IMR-90 (cell line): ENCODE measurements around the gene RAD52. TPM values are rescaled to one million over a fixed set of nuclear protein-coding genes. Genes with fewer than 3 reads are reported as not detected.
A peak's percentile ranks its signal among the peaks of the same experiment; 100 is the strongest.

Experiments
- ATAC-seq: fragments of 200-7000 bp; cut with Tn5 transposase; 2 replicates; pipeline ENCODE4 v1.9.1; 2020; ENCODE audit warnings: low read depth, mild to moderate bottlenecking, moderate library complexity
- BruUV-seq: library from RNA; stranded (reverse); fragments of 400-500 nt; replicated peaks from 2 replicates; lab custom pipeline; 2021; lab: Mats Ljungman, UMichigan
- CTCF ChIA-PET: fragments of 300-600 bp; formaldehyde crosslinking; extraction: SDS; loops from one replicate; lab custom pipeline; 2021; ENCODE audit warnings: antibody characterized with exemption; lab: Yijun Ruan, JAX
- POLR2A ChIA-PET: fragments of 300-600 bp; sonication (Branson Sonifier 250); formaldehyde crosslinking; loops from one replicate; lab custom pipeline; 2022; ENCODE audit warnings: antibody characterized with exemption; ENCODE audit not compliant: unreplicated experiment; lab: Charles Lee
- DNase-seq: peaks from one replicate; pipeline ENCODE4 v3.0.0; 2013
- H2AFZ ChIP-seq: replicated peaks from 2 replicates; pipeline ENCODE3; 2013; ENCODE audit warnings: low read length, mild to moderate bottlenecking; ENCODE audit not compliant: poor library complexity
- H2AK5ac ChIP-seq: 2 replicates; pipeline ENCODE4 v1.6.1; 2013; ENCODE audit warnings: low read depth, low read length, inconsistent platforms
- H2AK9ac ChIP-seq: replicated peaks from 2 replicates; pipeline ENCODE3; 2013; ENCODE audit warnings: mild to moderate bottlenecking, low read depth, low read length, moderate library complexity; ENCODE audit not compliant: poor library complexity
- H2BK120ac ChIP-seq: 2 replicates; pipeline ENCODE4 v1.6.1; 2013; ENCODE audit warnings: low read depth, low read length, inconsistent platforms
- H2BK15ac ChIP-seq: 3 replicates; pipeline ENCODE4 v1.6.1; 2013; ENCODE audit warnings: low read depth, low read length, inconsistent platforms
- H2BK20ac ChIP-seq: 2 replicates; pipeline ENCODE4 v1.6.1; 2013; ENCODE audit warnings: low read depth, mild to moderate bottlenecking, inconsistent platforms, low read length, moderate library complexity
- H2BK5ac ChIP-seq: 2 replicates; pipeline ENCODE4 v1.6.1; 2013; ENCODE audit warnings: mild to moderate bottlenecking, low read depth, low read length, inconsistent platforms; ENCODE audit not compliant: poor library complexity, severe bottlenecking
- H3K14ac ChIP-seq: replicated peaks from 2 replicates; pipeline ENCODE4 v1.6.1; 2013; ENCODE audit warnings: low read depth, low read length, inconsistent platforms
- H3K18ac ChIP-seq: 2 replicates; pipeline ENCODE4 v1.6.1; 2013; ENCODE audit warnings: low read depth, low read length, control low read depth
- H3K23ac ChIP-seq: 2 replicates; pipeline ENCODE4 v1.6.1; 2013; ENCODE audit warnings: low read depth, low read length, inconsistent platforms
- H3K27ac ChIP-seq: 2 replicates; pipeline ENCODE4 v1.5.1; 2013; ENCODE audit warnings: mild to moderate bottlenecking, control low read depth, low read length; ENCODE audit not compliant: insufficient read depth
- H3K27me3 ChIP-seq: 2 replicates; pipeline ENCODE4 v1.6.1; 2013; ENCODE audit warnings: low read length; ENCODE audit not compliant: control insufficient read depth, insufficient read depth
- H3K36me3 ChIP-seq: 2 replicates; pipeline ENCODE4 v1.6.1; 2013; ENCODE audit warnings: low read length, mixed read lengths; ENCODE audit not compliant: control insufficient read depth, insufficient read depth
- H3K4ac ChIP-seq: 2 replicates; pipeline ENCODE4 v1.6.1; 2013; ENCODE audit warnings: low read depth, low read length, inconsistent platforms
- H3K4me1 ChIP-seq: 2 replicates; pipeline ENCODE4 v1.6.1; 2013; ENCODE audit warnings: low read length, mixed read lengths; ENCODE audit not compliant: control insufficient read depth, insufficient read depth
- H3K4me2 ChIP-seq: 2 replicates; pipeline ENCODE4 v1.6.1; 2013; ENCODE audit warnings: low read depth, mild to moderate bottlenecking, control low read depth, low read length, moderate library complexity
- H3K4me3 ChIP-seq: 2 replicates; pipeline ENCODE4 v1.5.1; 2013; ENCODE audit warnings: low read depth, mild to moderate bottlenecking, control low read depth, low read length, moderate library complexity; ENCODE audit not compliant: insufficient read depth
- H3K56ac ChIP-seq: 2 replicates; pipeline ENCODE4 v1.6.1; 2013; ENCODE audit warnings: low read length, inconsistent platforms; ENCODE audit not compliant: insufficient read depth; ENCODE audit errors: extremely low read depth
- H3K79me1 ChIP-seq, 2 experiments: 2 replicates each; pipeline ENCODE4 v1.6.1; 2013; ENCODE audit warnings: low read length in 2 of 2, inconsistent platforms in 1 of 2, low read depth in 1 of 2
- H3K9ac ChIP-seq: 2 replicates; pipeline ENCODE4 v1.6.1; 2013; ENCODE audit warnings: low read depth, low read length, control low read depth
- H3K9me1 ChIP-seq: 2 replicates; pipeline ENCODE4 v1.6.1; 2013; ENCODE audit warnings: low read length, inconsistent platforms; ENCODE audit not compliant: insufficient read depth
- H3K9me3 ChIP-seq: 2 replicates; pipeline ENCODE4 v1.6.1; 2013; ENCODE audit warnings: low read length; ENCODE audit not compliant: control insufficient read depth, insufficient read depth
- H4K20me1 ChIP-seq: 2 replicates; pipeline ENCODE4 v1.6.1; 2013; ENCODE audit warnings: low read length, inconsistent platforms; ENCODE audit not compliant: insufficient read depth
- H4K5ac ChIP-seq: 2 replicates; pipeline ENCODE4 v1.6.1; 2013; ENCODE audit warnings: mild to moderate bottlenecking, low read depth, low read length, control low read depth
- H4K8ac ChIP-seq, 2 experiments: 2 replicates each; pipeline ENCODE4 v1.6.1; 2013; ENCODE audit warnings: low read depth in 2 of 2, low read length in 2 of 2, control low read depth in 1 of 2, inconsistent platforms in 1 of 2
- H4K91ac ChIP-seq: 2 replicates; pipeline ENCODE4 v1.6.1; 2013; ENCODE audit warnings: low read depth, low read length, inconsistent platforms; ENCODE audit not compliant: insufficient read depth
- CTCF ChIP-seq: conservative IDR thresholded peaks from 2 replicates; pipeline ENCODE4 v1.5.1; 2012; ENCODE audit warnings: mild to moderate bottlenecking, low read depth, low read length, improper control_type of control experiment
- ELK1 ChIP-seq: fragments of 150-350 bp; IDR thresholded peaks from 2 replicates; pipeline ENCODE4 v1.6.1; 2016; ENCODE audit warnings: low read depth, mild to moderate bottlenecking, low read length, moderate library complexity, borderline replicate concordance
- MXI1 ChIP-seq: IDR thresholded peaks from 2 replicates; pipeline ENCODE4 v1.6.1; 2012; ENCODE audit warnings: low read depth, mild to moderate bottlenecking, low read length, moderate library complexity, borderline replicate concordance
- WGBS, 2 experiments: methylation state at CpG; one replicate each; pipeline versions ENCODE4 v1.1.5 to v1.1.7; 2013; ENCODE audit warnings: missing lambda C conversion rate in 2 of 2; ENCODE audit not compliant: insufficient read length in 1 of 2; ENCODE audit errors: extremely low coverage in 2 of 2; 5-methylcytosine and 5-hydroxymethylcytosine counted together
- dilution Hi-C: fragments of 300-500 bp; cut with HindIII; formaldehyde crosslinking; loops from one replicate; pipeline ENCODE4 v1.14.3; 2018; ENCODE audit warnings: low sequenced_read_pairs; ENCODE audit not compliant: unreplicated experiment
- in situ Hi-C: fragments of 300-500 bp; cut with MboI; formaldehyde crosslinking; loops from 3 replicates; pipeline ENCODE4 v1.14.3; 2019; ENCODE audit warnings: low sequenced_read_pairs, inconsistent platforms, mixed read lengths
- intact Hi-C: fragments of 100-400 bp; cut with micrococcal nuclease; formaldehyde crosslinking; loops from 2 replicates; pipeline ENCODE4 v1.10.0; 2022
- polyA plus RNA-seq, 3 experiments: library from polyadenylated mRNA; depleted of rRNA; stranded (reverse); fragments of >200 nt; gene quantifications; 2 replicates each; pipeline ENCODE4 v1.2.3, GENCODE V29; 2012; ENCODE audit warnings: low replicate concordance in 1 of 3
- total RNA-seq: library from RNA; depleted of rRNA; stranded (reverse); fragments of >200 nt; gene quantifications from 2 replicates; pipeline ENCODE4 v1.2.3, GENCODE V29; 2012

The RAD52 gene
- total and polyA plus RNA-seq, 2 of the 4 experiments (the other 2 are of a cell fraction), result 10.7 to 11.3 TPM

DNA sequence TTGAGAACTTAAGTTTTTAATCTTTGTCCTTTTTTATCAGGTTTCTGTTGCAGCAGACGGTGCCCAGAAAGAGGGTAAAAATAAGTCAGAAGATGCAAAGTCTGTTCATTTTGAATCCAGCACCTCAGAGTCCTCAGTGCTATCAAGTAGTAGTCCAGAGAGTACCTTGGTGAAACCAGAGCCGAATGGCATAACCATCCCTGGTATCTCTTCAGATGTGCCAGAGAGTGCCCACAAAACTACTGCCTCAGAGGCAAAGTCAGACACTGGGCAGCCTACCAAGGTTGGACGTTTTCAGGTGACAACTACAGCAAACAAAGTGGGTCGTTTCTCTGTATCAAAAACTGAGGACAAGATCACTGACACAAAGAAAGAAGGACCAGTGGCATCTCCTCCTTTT is 53.5 kb downstream of the RAD52 start:
- H3K27me3 ChIP-seq, result no peaks in the 10 kb centered on the region
- H3K4me1 ChIP-seq, result peaks cover 3% of the 10 kb centered on the region; the same call in 1 of the 2 replicates
- no peak overlapping the region for H4K91ac ChIP-seq
- ChIA-PET CTCF (no interaction called here), POLR2A (no interaction called here)
- no peak overlapping the region for H2BK20ac ChIP-seq
- ATAC-seq (no peak), DNase-seq (no peak)
- no peak overlapping the region for H2AFZ ChIP-seq
- peaks cover 33% of the 10 kb centered on the region for H3K36me3 ChIP-seq
- H3K23ac ChIP-seq, result no peak overlapping the region
- H3K4me2 ChIP-seq, result no peak overlapping the region
- no peak overlapping the region for H3K9ac ChIP-seq
- 0 out of 2 replicates have a peak overlapping the region, but pooled peaks have one; percentile 27 for H2AK5ac ChIP-seq
- no peak overlapping the region for H2BK120ac ChIP-seq
- H3K4ac ChIP-seq, result no peak overlapping the region
- 82% methylated on average over 3 of the region's 4 CpGs; no CpG with 5 or more reads in 1 of the 2 experiments for WGBS, 2 experiments
- H2BK15ac ChIP-seq, result no peak overlapping the region
- no peak overlapping the region for H3K4me3 ChIP-seq
- no peaks in the 10 kb centered on the region for H3K9me3 ChIP-seq
- H3K18ac ChIP-seq, result no peak overlapping the region
- H3K79me1 ChIP-seq, result peaks cover 9 to 30% of the 10 kb centered on the region in 2 experiments; a peak in 3 of 4 replicates
- no peaks in the 10 kb centered on the region for H4K20me1 ChIP-seq
- dilution Hi-C loops, result no loop called here
- intact Hi-C loops, result loop anchor here (10.0 kb wide), 1 partner anchor 321 kb away; no protein-coding TSS in a partner anchor
- no peak overlapping the region for H4K8ac ChIP-seq
- H3K9me1 ChIP-seq, result peaks cover 6% of the 10 kb centered on the region; the same call in 1 of the 2 replicates
- no peak overlapping the region for H2BK5ac ChIP-seq
- TSS peak; percentile 97 for BruUV-seq
- no peak overlapping the region for H3K56ac ChIP-seq
- in situ Hi-C loops, result no loop called here
- no peak for TF ChIP-seq CTCF
- no peak for TF ChIP-seq MXI1
- no peak for TF ChIP-seq ELK1
- no peak overlapping the region for H4K5ac ChIP-seq
- H3K27ac ChIP-seq, result no peak overlapping the region
- 0 out of 2 replicates have a peak overlapping the region, but pooled peaks have one; percentile 33 for H3K14ac ChIP-seq
- peak overlapping the region; percentile 15 for H2AK9ac ChIP-seq
